ENCODE measurements around the gene GANAB.
A peak's percentile ranks its signal among the peaks of the same experiment; 100 is the strongest.
"Not testable (repeated sequence)": the region's sequence is repeated elsewhere in the genome, so short reads cannot be mapped to it uniquely, and the experiment has no call there.

The GANAB gene

DNA sequence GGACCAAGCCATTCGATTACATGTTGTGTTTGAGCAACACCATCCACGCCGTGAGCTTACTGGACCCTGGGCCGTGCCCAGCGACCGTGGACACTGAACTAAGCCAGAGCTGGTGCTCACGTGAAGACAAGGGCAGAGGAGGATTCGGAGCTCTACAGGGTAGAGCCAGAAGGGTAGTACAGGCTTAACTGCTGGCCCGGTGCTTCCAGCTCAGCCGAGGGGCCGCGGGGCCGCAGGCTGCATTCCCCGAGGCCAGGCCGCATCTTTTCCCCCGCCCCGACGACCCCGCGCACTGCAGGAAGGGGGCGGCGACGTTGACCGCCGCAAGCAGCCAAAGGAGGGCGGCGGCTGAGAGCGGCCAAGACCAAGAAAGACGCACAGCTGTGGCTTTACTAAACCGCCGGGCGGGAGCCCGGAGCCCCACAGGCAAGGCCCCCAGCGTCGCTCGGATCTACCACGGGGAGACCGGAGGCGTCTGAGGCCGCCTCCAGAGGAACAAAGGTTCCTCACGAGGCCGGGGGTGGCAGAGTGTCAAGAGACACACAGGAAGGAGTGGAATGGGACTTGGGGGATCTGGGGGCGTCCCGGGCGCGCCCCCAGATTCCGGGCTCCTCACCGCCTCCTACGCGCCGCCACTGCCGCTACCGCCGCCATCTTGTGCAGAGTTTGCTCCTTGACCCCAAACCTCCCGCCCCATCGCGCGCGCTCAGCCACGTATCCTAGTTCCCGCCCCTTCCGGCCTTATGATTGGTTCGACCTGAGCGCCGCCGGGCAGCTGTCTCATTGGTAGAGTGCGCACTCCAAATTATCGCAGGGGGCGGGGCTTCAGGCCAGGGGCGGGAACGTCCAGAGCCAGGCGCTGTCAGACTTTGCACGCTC lies at the start of gene GANAB:
Gene GANAB (minus strand): TSS at position 668 of the 879 bp plus-strand sequence. CDS start 14 bp downstream, at position 654.
- DNase-seq = peak; percentile 86

DNA sequence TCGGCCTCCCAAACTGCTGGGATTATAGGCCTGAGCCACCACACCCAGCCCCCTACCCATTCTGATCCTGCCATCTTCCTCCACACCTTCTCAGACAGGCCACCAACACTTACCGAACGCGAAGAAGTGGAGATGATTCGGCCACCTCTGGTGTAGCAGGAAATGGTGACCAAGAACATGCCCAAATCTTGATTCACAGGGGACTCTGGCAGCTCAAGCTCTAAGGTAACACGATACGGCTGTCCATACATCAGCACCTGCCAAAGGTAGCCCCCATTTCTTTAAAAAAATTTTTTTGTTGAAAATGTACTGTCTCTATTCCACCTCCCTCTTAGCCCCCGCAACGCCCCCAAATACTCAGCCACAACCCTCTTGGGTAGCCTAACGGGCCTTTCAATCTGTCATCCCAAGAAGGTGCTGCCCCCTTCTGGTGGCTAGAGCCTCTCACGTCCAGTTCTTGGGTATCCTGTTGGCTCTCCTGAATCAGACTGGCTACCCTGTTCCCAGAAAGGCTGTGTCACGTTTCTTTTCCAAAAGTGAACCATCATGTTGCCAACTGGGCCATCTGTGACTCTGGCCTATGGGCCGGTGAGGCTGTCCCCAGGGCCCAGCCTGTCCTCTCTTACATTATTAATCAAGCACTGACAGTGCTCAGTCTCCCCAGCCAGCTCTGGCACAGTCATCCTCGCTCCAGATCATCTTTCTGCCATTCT lies 48.2 kb upstream of the GANAB start:
- DNase-seq = peak; percentile 37

DNA sequence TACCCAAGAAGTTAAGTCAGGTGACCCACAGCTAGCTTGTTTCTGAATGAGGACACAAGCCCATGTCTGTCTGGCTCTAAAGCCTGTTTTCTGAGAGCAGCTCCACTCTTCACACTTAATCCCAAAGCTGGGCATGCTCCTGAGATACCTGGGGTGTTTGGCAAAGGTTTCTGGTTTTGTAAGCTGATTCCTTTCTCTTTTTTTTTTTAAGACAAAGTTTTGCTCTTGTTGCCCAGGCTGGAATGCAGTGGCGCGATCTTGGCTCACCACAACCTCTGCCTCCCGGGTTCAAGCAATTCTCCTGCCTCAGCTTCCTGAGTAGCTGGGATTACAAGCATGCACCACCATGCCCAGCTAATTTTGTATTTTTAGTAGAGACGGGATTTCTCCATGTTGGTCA lies 47.2 kb upstream of the GANAB start:
- not testable (repeated sequence) for DNase-seq

DNA sequence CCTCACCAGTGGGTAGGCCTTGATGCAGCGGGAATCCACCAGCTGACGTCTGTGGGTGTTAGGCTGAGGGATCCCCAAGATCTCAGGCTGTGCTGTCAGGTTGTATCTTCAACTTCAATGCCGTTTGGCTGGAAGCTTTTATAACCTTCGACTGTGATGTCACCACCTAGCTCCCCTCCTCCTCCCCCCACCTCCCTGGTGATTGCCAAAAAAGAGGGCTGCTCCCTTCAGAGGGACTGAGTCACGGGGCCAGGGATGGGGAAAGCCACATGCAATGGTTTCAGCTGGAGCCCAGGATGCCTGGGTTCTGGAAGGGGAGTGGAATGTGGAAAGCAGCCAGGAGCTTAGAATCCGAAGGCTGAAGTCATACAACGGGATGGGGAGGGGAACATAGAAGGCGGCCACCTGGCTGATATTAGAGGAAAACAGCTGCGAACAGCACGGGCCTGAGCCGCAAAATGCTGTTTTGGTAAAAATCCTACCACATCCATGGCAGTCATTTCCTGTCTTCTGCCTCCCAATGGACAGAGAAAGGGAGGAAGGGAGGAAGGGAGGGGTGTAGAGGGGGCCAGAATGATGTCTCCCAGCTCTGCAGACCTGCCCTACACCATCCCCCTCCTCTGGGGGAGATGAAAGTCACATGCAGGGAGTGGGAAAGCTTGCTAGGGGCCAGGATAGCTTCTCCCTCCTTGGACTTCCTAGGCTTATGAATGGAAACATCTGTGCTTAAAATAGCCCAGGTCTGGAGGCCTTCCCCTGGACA lies 43.2 kb upstream of the GANAB start, which contains the start of gene LRRN4CL:
Gene LRRN4CL (minus strand): TSS at position 110 of the 763 bp plus-strand sequence. CDS start 1,022 bp downstream, outside the sequence.
- no peak for DNase-seq

DNA sequence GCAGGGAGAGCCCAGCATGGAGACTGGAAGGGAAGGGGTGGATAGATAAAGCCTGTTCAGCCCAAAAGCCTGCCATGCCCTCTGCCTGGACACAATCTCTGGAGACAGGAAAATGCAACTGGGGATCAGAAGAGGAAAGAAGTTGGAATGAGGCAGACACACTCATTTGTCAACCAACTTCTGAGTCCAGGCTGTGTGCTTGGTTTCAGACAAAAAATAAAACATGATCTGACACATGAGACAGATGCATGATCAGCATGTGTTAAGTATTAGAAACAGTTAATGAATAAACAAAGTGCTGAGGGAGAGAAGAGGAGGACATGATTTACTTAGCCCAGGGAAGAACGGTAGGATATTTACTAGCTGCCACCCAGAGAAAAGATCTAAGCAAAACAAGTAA lies 42.1 kb upstream of the GANAB start:
- DNase-seq = no peak

DNA sequence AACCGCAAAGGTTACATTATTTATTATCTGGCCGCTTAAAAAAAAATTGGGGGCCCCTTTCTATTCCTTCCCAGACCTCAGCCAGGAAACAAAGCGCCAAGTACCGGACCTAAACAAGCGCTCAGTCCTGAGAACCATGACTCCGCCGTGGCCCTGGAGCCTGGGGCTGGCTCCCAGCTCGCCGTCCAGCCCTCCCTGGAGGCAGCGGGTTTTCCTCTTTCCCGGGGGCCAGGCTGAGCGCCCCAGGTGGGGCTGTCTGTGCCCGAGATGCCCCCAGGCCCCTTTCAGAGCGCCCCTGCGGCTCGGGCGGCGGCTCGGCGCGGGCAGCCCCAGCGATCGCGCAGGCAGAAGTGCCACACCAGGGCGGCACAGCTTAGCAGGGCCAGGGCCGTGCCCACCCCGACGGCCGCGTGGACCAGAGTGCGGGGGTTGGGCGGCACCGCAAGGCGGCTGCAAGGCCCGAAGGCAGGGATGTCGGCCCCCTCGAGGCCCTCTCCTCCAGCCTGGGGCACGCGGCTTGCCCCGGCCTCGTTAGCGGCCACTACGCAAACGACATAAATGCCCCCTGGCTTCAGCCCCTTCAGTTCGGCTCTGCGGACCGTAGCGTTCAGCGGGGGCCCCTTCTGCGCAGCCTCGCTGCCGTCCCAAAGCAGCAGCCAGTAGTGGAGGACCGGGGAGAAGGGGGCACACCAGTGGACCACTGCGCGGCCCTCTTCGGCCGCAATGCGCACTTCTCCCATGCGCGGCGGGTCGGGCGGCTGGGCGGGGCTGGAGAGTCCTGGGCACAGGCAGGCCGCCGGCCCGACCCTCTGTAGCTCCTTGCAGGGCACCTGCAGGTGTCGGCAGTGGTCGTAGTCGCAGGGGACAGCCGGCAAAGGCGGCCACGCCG lies 41.3 kb upstream of the GANAB start:
- no peak for DNase-seq

DNA sequence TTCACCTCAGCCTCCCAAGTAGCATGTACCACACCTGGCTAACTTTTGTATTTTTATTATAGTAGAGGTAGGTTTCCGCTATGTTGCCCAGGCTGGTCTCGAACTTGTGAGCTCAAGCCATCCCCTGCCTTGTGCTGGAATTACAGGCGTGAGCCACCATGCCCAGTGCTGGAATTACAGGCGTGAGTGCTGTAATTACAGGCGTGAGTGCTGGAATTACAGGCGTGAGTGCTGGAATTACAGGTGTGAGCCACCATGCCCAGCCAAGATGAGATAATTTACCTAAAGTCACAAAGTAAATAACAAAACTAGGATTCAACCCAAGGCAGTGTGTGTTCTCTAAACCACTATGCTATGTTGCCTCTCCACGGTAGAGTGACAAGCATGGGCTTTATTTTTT lies 36.1 kb upstream of the GANAB start:
- DNase-seq = no peak

DNA sequence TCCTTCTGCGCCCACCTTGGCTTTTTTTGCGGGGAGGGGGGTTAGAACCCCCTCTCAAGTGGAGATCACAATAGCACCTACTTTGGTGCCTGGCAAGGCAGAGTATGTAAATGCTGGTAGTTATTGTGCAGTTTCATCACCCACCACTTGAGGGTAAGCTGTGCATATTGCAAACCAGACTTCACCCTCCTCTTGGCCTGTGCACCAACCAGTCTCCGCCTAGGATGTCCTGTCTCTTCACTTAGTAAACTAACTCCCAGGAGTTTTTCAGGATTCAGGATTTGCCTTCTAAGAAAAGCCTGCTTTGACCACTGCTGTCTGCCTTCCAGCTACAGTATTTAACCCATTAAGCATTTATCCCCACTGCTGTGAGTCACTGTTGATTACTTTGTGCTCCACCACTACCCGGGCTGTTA lies 34.4 kb upstream of the GANAB start:
- DNase-seq = peak; percentile 47

DNA sequence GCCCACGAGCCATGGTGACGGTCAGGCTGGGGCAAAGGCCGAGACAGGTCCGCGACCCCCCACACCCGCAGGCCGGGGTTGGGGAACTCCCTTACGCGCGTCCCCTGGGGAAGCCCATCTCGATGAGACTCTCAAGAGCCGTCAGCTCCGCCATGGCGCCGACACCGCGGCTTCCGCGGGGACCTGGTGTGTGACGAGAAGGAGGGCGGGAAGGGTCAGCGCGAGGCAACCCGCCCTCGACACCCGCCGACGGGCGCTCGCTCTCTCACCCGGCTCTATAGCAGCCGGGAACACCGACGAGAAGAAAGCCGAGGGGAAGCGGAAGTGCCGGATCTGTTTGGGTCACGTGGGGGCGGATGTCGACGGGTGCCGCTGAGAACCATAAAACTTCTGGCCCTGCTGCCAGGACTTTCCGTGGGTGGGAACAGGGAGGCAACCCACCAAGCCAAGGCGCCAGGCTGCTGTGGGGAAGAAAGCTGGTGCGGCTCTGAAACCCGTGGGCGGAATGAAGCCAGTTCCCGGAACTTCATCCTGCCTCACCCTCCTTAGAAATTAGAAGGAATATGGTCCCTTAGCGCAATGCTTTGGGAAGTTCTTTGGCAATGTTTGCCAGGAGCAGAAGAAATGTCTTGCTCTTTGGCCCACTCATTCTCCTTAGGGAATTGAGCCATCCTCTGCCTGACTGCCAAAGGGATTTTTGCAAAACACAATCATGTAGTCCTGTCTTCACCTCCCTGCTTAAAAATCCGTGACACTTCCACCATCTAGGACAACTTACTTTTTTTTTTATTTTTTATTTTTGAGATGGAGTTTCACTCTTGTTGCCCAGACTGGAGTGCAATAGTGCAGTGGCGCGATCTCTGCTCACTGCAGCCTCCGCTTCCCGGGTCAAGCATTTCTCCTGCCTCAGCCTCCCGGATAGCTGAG lies 32.6 kb upstream of the GANAB start, which contains the start of gene UBXN1:
Gene UBXN1 (minus strand): TSS at position 304 of the 927 bp plus-strand sequence. CDS start 150 bp downstream, at position 154.
- DNase-seq = peak; percentile 49

DNA sequence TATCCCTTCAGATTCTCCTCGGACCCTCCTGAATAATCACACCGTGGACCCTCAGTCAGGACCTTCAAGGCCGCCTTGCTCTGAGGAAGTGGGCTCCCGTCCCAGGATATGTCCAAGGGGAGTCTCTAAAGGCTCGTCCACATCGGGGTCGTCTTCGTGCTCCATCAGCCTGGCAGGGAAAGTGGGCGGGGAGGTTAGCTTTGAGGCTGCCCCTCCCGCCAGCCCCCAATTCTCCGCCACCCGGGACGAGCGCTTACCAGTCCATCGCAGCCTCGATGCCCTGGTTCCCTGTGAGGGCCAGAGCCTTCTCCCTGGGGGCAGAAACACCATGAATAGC lies 32.0 kb upstream of the GANAB start:
- no peak for DNase-seq

DNA sequence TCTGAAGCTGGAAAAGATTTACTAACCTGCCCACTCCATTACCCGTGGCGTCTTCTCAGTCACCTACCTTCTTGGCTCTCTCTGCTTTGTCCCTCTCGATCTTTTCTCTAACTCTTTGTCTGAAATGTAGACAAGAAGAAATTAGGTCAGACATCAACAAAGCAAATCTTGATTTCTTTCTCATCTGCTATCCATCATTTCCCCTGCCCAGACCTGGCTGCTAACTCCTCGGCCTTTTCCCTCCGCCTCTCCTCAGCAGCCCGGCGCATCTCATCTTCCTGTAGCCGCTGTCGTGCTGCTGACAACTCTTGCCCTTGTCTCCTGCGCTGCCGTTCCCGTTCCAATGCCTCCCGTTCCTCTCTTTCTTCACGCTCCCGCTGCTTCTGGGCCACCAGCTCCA lies 31.3 kb upstream of the GANAB start:
- DNase-seq = no peak

DNA sequence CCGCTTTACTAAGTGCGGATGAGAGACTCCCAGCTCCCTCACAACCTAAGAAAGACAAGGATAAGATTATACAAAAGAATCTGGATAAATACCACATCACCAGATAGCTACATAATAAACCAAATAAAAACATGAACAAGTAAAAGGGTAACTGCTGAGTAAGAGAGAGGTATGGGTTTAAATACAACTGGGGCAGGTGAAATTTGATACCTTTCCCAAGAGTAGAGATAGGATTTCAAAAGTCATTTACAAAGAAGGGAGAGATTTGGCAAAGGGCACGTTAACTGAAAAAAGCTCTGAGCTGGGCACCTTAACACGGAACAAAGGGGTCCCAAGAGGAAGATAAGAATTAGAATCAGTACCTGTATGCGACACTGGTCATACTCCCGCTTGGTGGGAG lies 30.7 kb upstream of the GANAB start:
- peak; percentile 5 for DNase-seq

DNA sequence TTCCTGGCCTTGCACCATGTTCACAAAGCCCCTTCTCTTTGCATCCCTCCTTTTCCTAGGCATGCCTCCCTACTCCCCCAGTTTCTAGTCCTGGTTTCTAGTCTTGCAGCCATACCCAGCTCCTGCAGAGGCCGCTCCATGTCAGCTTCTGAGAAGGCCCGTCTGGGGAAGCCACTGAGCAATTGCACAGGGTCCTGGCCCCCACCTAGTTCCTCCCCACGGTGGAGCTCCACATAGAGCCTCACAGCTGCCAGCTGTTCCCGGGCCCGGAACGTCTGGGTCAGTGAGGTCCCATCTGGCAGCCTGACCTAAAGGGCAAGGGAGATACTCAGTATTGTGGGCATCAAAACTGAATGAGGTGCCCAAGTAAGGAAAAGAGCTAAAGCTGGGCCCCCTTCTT lies 30.3 kb upstream of the GANAB start:
- no peak for DNase-seq

DNA sequence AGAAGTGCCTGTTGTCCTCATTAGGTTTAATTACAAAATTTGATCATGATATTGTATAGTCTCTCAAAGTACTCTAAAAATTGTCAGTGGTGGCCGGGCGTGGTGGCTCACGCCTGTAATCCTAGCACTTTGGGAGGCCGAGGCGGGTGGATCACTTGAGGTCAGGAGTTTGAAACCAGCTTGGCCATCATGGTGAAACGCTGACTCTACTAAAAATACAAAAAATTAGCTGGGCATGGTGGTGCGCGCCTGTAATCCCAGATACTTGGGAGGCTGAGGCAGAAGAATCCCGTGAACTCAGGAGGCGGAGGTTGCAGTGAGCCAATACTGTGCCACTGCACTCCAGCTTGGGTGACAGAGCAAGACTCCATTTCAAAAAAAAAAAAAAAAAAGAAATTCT lies 29.0 kb upstream of the GANAB start:
- not testable (repeated sequence) for DNase-seq

DNA sequence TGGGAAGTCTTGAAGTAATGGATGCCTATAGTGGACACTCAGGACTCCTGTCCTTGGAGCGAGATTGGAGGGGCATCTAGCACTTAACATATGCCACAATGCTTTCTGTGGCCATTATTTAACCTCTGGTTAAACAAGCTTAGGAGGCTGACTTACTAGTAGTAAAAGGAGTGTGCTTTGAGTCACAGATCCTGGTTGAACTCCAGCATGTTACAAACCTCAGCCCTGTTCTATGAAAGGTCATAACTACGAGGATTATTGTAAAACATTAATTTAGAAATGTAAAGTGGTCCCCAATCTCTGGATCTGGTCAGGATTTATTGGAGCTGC lies 26.7 kb upstream of the GANAB start:
- DNase-seq = no peak

DNA sequence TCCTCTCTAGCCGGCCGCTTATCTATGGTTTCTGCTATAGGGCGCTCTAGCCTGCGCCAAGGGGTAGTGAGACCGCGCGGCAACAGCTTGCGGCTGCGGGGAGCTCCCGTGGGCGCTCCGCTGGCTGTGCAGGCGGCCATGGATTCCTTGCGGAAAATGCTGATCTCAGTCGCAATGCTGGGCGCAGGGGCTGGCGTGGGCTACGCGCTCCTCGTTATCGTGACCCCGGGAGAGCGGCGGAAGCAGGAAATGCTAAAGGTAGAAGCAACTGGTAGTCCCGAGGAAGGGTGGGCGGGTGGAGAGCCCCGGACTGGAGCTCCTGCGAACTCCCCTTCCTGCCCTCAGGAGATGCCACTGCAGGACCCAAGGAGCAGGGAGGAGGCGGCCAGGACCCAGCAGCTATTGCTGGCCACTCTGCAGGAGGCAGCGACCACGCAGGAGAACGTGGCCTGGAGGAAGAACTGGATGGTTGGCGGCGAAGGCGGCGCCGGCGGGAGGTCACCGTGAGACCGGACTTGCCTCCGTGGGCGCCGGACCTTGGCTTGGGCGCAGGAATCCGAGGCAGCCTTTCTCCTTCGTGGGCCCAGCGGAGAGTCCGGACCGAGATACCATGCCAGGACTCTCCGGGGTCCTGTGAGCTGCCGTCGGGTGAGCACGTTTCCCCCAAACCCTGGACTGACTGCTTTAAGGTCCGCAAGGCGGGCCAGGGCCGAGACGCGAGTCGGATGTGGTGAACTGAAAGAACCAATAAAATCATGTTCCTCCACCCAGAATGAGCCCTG lies 25.4 kb upstream of the GANAB start, which contains the start of the genes LBHD1 and UQCC3:
Gene LBHD1 (minus strand): TSS at position 660 of the 782 bp plus-strand sequence. CDS start 2,236 bp downstream, outside the sequence.
Gene UQCC3 (plus strand): TSS at position 66 of the 782 bp plus-strand sequence. CDS start 73 bp downstream, at position 139.
- peak; percentile 59 for DNase-seq

DNA sequence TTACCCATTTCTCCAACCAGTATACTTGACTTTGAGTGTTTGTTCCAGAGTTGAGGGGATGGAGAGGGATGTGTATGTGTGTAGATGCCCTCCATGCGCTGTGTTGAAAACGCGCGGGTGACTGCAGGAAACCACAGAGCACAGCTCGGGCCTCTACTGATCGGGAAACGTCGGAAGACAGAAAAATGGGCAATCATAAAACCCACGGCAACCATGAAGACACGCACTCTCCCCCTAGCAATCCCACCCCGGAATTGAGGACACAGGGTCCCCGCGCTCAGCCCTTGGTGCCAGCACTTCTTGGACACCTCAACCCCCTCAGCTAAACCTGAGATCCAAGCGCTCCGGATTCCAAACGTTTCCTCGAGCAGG lies 24.8 kb upstream of the GANAB start:
- DNase-seq = no peak

DNA sequence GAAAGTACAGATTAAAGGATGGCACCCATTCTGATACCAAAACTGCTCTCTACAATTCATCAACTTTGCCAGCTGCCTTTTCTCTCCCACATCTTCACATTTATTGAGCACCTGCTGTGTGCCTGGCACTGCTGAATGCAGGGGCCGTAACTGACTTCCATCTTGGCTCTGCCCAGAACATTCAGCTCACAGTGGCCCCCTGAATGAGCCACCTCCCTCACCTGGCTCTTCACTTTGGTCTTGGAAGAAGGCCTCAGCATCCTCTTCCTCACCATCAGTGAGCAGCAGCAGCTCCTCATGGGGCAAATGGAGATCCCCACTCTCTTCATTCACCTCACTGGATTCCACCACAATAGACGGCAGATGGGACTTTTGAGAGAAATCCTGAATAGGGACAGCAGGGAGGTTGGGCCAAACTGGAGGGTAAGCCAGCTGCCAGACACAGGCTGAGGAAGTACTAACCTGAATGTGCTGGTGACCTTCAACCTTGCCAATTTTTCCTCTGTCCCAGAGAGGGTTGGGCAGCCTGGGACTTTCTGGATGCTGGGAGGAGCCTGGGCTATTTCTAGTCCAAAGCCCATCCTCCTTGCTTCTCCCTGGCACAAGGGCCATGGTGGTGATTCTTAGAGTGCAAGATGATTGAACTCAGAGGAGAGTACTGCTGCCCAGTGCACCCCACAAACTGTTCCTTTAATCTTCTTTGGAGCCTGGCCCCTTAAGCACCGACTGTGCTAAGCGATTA lies 23.2 kb upstream of the GANAB start:
- peak; percentile 66 for DNase-seq

DNA sequence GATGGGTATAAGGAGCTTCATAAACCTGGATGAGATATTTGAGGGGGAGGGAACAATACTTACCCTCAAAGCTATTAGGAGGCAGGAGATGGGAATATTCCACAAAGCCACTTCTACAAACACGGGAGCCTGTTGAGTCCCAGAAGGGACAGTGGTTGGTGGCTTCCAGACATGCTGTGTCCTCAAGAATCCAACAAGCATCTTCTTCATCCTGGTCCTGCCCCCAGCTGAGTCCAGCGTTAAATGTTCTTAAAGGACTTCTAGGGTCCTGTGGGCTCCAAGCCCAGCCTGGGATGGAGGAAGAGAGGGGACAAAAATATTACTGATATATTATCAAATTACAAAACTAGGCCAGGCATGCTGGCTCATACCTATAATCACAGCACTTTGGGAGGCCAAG lies 21.0 kb upstream of the GANAB start:
- no peak for DNase-seq

Measured in DMS 273 treated with DMSO at 0.1 percent for 48 hours (cell line).